ENCODE data around the gene C17orf100.

C17orf100 gene

GRCh38 chr17:6669479-6670212 is 18.1 kb downstream of the C17orf100 start:
- DNase-seq (ENCODE audit: low read depth in 2 of 2): no peak

DNA sequence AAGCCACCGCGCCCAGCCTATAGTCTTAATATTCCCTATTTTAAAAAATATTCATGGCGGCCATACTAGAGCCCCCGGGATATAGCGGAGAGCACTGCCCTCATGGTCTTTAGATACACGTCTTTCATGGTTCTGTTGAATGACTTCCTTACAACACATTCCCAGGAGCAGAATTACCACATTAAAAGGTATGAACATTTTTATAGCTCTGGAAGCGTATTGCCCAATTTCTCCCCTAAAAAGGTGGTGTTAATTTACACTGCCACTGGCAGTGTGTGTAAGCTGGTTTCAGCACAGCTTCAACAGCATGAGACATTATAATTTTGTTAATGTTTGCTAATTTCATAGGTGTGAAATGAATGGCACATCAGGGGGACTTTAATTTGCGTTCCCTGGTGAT is 19.0 kb downstream of the C17orf100 start:
- no peak for DNase-seq (ENCODE audit: low read depth in 2 of 2)

DNA sequence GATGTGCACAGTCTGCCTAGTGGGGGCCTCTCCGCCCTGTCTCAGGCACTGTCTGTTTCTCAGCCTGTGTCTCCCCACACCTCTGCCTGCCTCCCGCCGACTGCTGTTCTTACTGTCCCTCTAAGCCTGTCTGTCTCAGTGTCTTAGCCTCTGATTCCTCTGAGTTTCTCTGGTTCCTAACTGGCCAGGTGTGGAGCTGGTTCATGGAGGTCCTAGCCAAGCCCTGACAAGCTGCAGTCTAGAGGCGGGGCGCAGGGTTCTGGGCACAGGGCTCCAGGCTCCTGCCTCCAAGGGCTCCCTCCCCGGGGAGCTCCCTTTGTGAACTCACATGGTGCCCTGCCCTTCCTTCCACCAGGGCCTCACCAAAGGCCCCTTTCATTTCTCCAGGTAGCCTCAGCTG is 19.4 kb downstream of the C17orf100 start:
- DNase-seq (ENCODE audit: low read depth in 2 of 2): no peak

DNA sequence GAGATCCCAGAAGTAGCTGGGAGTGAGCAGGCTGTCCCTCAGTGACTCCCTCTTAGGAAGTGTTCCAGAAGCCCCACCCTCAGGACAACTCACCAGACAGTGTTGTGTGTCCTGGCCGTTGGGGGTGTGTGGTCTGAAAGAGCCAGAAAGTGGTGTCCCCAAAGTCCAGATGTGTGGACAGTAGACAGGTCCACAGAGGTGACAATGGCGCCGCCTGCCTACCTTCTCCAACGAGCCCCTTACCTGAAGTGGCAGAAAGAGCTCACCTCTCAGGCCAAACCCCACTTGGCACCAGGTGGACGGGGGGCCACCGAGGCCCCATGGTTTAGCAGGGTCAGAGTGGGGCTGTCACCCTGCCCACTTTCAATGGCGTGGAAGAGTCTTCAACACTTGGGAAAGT is 19.9 kb downstream of the C17orf100 start:
- DNase-seq (ENCODE audit: low read depth in 2 of 2): no peak

DNA sequence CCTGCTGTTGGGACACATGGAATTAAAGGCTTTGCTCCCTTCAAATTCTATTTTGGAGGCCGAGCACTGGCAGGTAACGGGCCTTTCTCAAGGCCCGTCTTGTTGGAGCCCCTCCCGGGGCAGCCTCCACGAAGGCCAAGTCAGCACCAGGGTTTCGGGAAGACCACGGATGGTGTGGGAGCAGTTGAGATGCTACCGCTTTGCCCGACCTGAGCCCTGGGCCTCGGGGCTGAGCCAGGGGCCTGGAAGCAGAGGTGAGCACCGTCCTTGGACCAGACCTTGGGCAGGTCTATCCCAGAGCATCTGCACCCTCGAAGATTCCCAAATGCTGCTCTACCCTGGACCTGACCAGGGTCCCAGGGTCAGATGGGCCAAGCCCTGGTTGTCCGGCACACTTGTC is 23.0 kb downstream of the C17orf100 start:
- DNase-seq (ENCODE audit: low read depth in 2 of 2): no peak

DNA sequence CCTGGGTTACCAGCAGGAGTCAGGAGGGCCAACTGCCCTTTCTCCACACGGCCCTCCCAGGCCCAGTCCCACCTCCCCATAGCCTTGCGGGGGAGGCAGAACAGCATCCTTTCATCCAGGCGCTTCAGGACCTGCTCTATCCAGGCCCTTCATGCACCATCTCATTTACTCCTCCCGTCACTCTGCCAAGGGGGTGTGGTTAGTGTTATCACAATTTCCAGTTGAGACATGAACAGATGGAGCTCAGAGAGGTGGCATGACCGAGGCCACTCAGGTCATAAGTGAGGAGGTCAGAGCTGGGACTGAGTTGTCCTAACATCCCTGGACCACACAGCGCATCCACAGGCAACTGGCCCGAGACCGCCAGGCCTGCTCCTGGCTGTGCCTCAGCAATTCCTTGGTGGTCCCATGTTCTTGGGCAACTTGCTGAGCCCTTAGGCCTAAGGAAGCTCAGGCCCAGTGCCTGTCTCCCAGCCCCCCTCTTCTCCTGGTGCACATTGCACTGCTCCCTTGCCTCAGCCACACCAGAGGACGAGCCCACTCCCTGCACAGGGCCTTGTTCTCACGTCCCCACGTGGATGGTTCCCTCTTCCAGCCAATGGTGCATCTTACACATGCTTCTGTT is 23.8 kb downstream of the C17orf100 start:
- DNase-seq (ENCODE audit: low read depth in 2 of 2): no peak

GRCh38 chr17:6676802-6677157 is 25.2 kb downstream of the C17orf100 start:
- no peak for DNase-seq (ENCODE audit: low read depth in 2 of 2)

GRCh38 chr17:6677158-6677831 is 25.7 kb downstream of the C17orf100 start:
- DNase-seq (ENCODE audit: low read depth in 2 of 2): no peak

GRCh38 chr17:6677946-6678345 is 26.4 kb downstream of the C17orf100 start:
- DNase-seq (ENCODE audit: low read depth in 2 of 2): no peak

DNA sequence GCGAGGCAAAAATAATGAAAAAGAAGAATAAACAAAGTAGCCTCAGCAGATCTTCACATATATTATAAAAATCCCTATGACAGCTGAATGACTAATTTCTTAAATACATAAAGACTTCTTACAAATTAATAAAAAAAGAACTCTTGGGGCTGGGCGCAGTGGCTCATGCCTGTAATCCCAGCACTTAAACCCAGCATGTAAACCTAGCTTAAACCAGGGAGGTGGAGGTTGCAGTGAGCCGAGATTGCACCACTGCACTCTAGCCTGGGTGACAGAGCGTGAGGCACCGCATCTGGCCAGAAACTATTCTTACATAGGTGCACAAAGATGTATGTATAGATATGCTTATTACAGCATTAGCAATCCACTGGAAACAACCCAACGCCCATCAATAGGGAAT is 27.7 kb downstream of the C17orf100 start:
- DNase-seq (ENCODE audit: low read depth in 2 of 2): no peak

- DNase-seq (ENCODE audit: low read depth in 2 of 2): no peak
Observed at GRCh38 chr17:6681176-6681575, 29.6 kb downstream of the C17orf100 start.

GRCh38 chr17:6681671-6682070 is 30.1 kb downstream of the C17orf100 start:
- no peak for DNase-seq (ENCODE audit: low read depth in 2 of 2)

DNA sequence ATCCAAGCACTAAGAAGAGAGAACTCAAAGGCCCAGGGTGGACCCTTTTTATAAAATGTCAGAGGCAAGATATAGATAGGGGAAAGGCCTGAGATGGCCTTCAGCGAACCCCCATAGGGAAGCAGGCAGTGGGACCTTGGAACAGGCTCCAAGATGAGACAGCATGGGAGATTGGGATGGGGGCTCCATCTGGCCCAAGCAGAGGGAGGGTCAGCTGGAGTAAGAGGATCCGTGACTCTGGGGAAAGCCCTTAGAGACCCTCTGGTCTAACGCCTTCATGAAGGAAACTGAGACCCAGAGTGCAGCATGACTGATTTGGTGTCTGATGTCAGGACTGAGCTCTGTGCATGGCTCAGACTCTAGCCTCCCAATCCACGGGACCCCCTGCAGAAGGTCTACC is 30.8 kb downstream of the C17orf100 start:
- no peak for DNase-seq (ENCODE audit: low read depth in 2 of 2)

- no peak for DNase-seq (ENCODE audit: low read depth in 2 of 2)
Observed at GRCh38 chr17:6683081-6683684, 31.6 kb downstream of the C17orf100 start.

- DNase-seq (ENCODE audit: low read depth in 2 of 2): no peak
Observed at GRCh38 chr17:6683730-6684459, 32.3 kb downstream of the C17orf100 start.

GRCh38 chr17:6684460-6684783 is 32.9 kb downstream of the C17orf100 start:
- DNase-seq (ENCODE audit: low read depth in 2 of 2): no peak

GRCh38 chr17:6684881-6685767 is 33.6 kb downstream of the C17orf100 start:
- no peak for DNase-seq (ENCODE audit: low read depth in 2 of 2)

DNA sequence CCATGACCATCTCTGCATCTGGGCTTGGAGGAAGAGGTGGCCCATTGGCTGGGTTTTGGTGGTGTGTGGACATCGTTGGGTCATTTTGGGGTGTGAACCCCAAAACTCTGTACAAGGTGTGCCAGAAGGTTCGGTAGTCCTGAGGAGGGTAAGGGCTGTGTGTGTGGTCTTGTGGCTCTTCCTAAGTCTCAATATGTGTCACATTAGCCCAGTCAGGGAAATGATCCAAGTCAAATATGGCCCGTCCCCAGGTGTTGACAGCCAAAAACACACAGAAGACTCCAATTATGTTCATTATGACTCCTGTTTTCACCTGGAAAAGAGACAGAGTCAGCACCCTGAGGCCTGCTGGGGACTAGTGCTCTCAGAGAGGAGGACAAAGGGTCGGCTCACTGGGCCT is 34.5 kb downstream of the C17orf100 start:
- DNase-seq (ENCODE audit: low read depth in 2 of 2): no peak

- no peak for DNase-seq (ENCODE audit: low read depth in 2 of 2)
Observed at GRCh38 chr17:6688944-6689343, 37.4 kb downstream of the C17orf100 start.

- no peak for DNase-seq (ENCODE audit: low read depth in 2 of 2)
Observed at GRCh38 chr17:6690641-6691040, 39.1 kb downstream of the C17orf100 start.

- no peak for DNase-seq (ENCODE audit: low read depth in 2 of 2)
Observed at GRCh38 chr17:6691546-6691945, 40.0 kb downstream of the C17orf100 start.
